Smooth muscle cell (in vitro differentiated cells): ENCODE measurements around the gene NDUFS6. TPM values are rescaled to one million over a fixed set of nuclear protein-coding genes. Genes with fewer than 3 reads are reported as not detected.

Experiments
- DNase-seq: peaks from one replicate; lab custom pipeline; 2025; ENCODE audit not compliant: unreplicated experiment; lab: John Stamatoyannopoulos, UW
- H2AFZ ChIP-seq: fragments of 200-600 bp; sonication (generic); 2 replicates; pipeline ENCODE4 v1.6.0; 2016; ENCODE audit warnings: antibody characterized with exemption, low read depth, mild to moderate bottlenecking
- H3F3A ChIP-seq: fragments of 200-600 bp; sonication (generic); 2 replicates; pipeline ENCODE4 v1.6.0; 2017; ENCODE audit warnings: antibody characterized with exemption, low read depth
- H3K27ac ChIP-seq: fragments of 200-600 bp; sonication (generic); 2 replicates; pipeline ENCODE4 v1.5.1; 2016; ENCODE audit warnings: low read depth, mild to moderate bottlenecking
- H3K27me3 ChIP-seq: fragments of 200-600 bp; sonication (generic); 2 replicates; pipeline ENCODE4 v1.6.1; 2016; ENCODE audit warnings: low read depth, mild to moderate bottlenecking
- H3K36me3 ChIP-seq: fragments of 200-600 bp; sonication (generic); 2 replicates; pipeline ENCODE4 v1.5.1; 2016; ENCODE audit warnings: low read depth
- H3K4me1 ChIP-seq: fragments of 200-600 bp; sonication (generic); 2 replicates; pipeline ENCODE4 v1.5.1; 2016; ENCODE audit warnings: low read depth
- H3K4me2 ChIP-seq: fragments of 200-600 bp; sonication (generic); 2 replicates; pipeline ENCODE4 v1.6.0; 2016; ENCODE audit warnings: mild to moderate bottlenecking
- H3K4me3 ChIP-seq: fragments of 200-600 bp; sonication (generic); 2 replicates; pipeline ENCODE4 v1.5.1; 2016; ENCODE audit warnings: mild to moderate bottlenecking
- H3K79me2 ChIP-seq: fragments of 200-600 bp; sonication (generic); 2 replicates; pipeline ENCODE4 v1.6.0; 2016; ENCODE audit warnings: low read depth, mild to moderate bottlenecking
- H3K9ac ChIP-seq: fragments of 200-600 bp; sonication (generic); 2 replicates; pipeline ENCODE4 v1.6.0; 2016; ENCODE audit warnings: low read depth
- H3K9me3 ChIP-seq: fragments of 200-600 bp; sonication (generic); replicated peaks from 2 replicates; pipeline ENCODE4 v1.5.1; 2016; ENCODE audit warnings: low read depth
- H4K20me1 ChIP-seq: fragments of 200-600 bp; sonication (generic); 2 replicates; pipeline ENCODE4 v1.6.0; 2016; ENCODE audit warnings: low read depth
- CTCF ChIP-seq: fragments of 200-600 bp; sonication (generic); IDR thresholded peaks from 2 replicates; pipeline ENCODE4 v1.5.1; 2017; ENCODE audit warnings: borderline replicate concordance, mild to moderate bottlenecking, antibody characterized with exemption; ENCODE audit not compliant: insufficient read depth, poor library complexity, severe bottlenecking
- WGBS: methylation state at CpG from one replicate; pipeline ENCODE4 v1.1.7; 2016; ENCODE audit warnings: low lambda C conversion rate; 5-methylcytosine and 5-hydroxymethylcytosine counted together
- polyA plus RNA-seq: library from polyadenylated mRNA; unstranded; fragments of >200 nt; fragmentation: Nextera tagmentation; extraction: Ambion mirVana; gene quantifications from 2 replicates; pipeline ENCODE4 v1.2.1, GENCODE V29; 2016
- total RNA-seq: library from RNA; depleted of rRNA; stranded (reverse); fragments of >200 nt; gene quantifications from 2 replicates; pipeline ENCODE4 v1.2.3, GENCODE V29; 2014

NDUFS6 gene
- total and polyA plus RNA-seq, 2 experiments from 2014 or later = 50.8 to 146 TPM

- Histone ChIP-seq H3F3A (no peaks in the 10 kb centered on the region), H3K36me3 (no peaks in the 10 kb centered on the region), H3K4me1 (peaks cover 2% of the 10 kb centered on the region), H3K27ac (no peak overlapping the region), H2AFZ (no peak overlapping the region), H3K4me3 (no peak overlapping the region), H3K9ac (no peak overlapping the region), H3K79me2 (no peaks in the 10 kb centered on the region), H3K4me2 (no peak overlapping the region), H3K9me3 (no peaks in the 10 kb centered on the region), H4K20me1 (peaks cover 5% of the 10 kb centered on the region), H3K27me3 (no peaks in the 10 kb centered on the region)
- TF ChIP-seq CTCF = no peak
- WGBS = 54% methylated on average over 16 of the region's 39 CpGs
- DNase-seq = no peak
Observed at GRCh38 chr5:1827886-1828397, 26.7 kb downstream of the NDUFS6 start.

- Histone ChIP-seq H3K27ac (no peak overlapping the region), H3K9me3 (no peaks in the 10 kb centered on the region), H4K20me1 (no peaks in the 10 kb centered on the region), H3K79me2 (no peaks in the 10 kb centered on the region), H3K4me2 (no peak overlapping the region), H3K4me3 (no peak overlapping the region), H2AFZ (no peak overlapping the region), H3K9ac (no peak overlapping the region), H3K27me3 (peaks cover 5% of the 10 kb centered on the region), H3K36me3 (no peaks in the 10 kb centered on the region), H3F3A (no peaks in the 10 kb centered on the region), H3K4me1 (peaks cover 2% of the 10 kb centered on the region)
- 92% methylated on average over 16 of the region's 17 CpGs for WGBS
- no peak for DNase-seq
- no peak for TF ChIP-seq CTCF
Observed at GRCh38 chr5:1830571-1831228, 29.5 kb downstream of the NDUFS6 start.

DNA sequence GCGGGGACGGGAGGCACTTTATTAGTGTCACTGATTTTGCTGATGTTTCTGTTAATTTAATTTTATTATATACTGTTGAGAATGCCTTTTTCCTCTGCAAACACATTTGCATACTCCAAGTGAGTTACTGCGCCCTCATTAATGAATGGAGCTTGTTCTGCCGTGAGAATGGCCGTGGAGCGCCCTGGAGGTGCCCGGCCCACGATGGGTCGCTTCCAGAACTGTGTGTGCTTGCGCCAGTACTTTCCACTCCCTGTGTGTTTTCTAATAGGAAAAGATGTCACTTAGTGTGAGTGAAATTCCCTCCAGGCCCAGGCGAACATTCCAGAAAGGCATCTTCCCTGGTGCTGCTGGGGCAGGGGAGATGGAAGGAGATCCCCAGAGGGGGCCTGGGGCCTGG, 30.1 kb downstream of the NDUFS6 start:
- no peak overlapping the region for H3K9ac ChIP-seq
- no peak for TF ChIP-seq CTCF
- WGBS = 89% methylated on average over 11 of the region's 11 CpGs

More for the DNA sequence above, 30.1 kb downstream of the NDUFS6 start:
- H3K36me3 ChIP-seq = no peaks in the 10 kb centered on the region
- peaks cover 5% of the 10 kb centered on the region for H3K27me3 ChIP-seq
- DNase-seq = no peak
- no peaks in the 10 kb centered on the region for H3F3A ChIP-seq
- no peak overlapping the region for H3K27ac ChIP-seq
- no peak overlapping the region for H3K4me3 ChIP-seq
- H2AFZ ChIP-seq = no peak overlapping the region
- H3K4me1 ChIP-seq = peaks cover 2% of the 10 kb centered on the region
- no peaks in the 10 kb centered on the region for H3K9me3 ChIP-seq
- no peaks in the 10 kb centered on the region for H3K79me2 ChIP-seq
- no peak overlapping the region for H3K4me2 ChIP-seq
- no peaks in the 10 kb centered on the region for H4K20me1 ChIP-seq
